Left hindlimb (tissue), 1 donor: ENCODE results near the gene CFP.
"Not testable (repeated sequence)": the region's sequence is repeated elsewhere in the genome, so short reads cannot be mapped to it uniquely, and the experiment has no call there.

Experiments
- DNase-seq: peaks from one replicate; pipeline ENCODE4 v3.0.0-alpha.2; 2018

CFP gene

GRCh38 chrX:47629419-47630200 is at the start of gene CFP:
Gene CFP, minus strand, starts transcription at chrX:47629930. Its CDS starts 86 bp downstream, at chrX:47629844.
- no peak for DNase-seq

- DNase-seq, result not testable (repeated sequence)
Observed at GRCh38 chrX:47675959-47676859, 46.5 kb upstream of the CFP start.

- no peak for DNase-seq
Observed at GRCh38 chrX:47674776-47675175, 45.0 kb upstream of the CFP start.

- DNase-seq, result not testable (repeated sequence)
Observed at GRCh38 chrX:47665797-47666196, 36.1 kb upstream of the CFP start.

- DNase-seq, result no peak
Observed at GRCh38 chrX:47664737-47665136, 35.0 kb upstream of the CFP start.

GRCh38 chrX:47662144-47662657 is 32.5 kb upstream of the CFP start:
- no peak for DNase-seq

GRCh38 chrX:47661539-47661938 is 31.8 kb upstream of the CFP start:
- no peak for DNase-seq

GRCh38 chrX:47659421-47659726 is 29.6 kb upstream of the CFP start:
- DNase-seq, result no peak

- peak; percentile 93 for DNase-seq
Observed at GRCh38 chrX:47658684-47659420, 29.1 kb upstream of the CFP start, which contains the start of gene UXT. Gene UXT, minus strand, starts transcription at chrX:47659180. Its CDS starts 253 bp downstream, at chrX:47658927.

GRCh38 chrX:47658301-47658683 is 28.6 kb upstream of the CFP start:
- DNase-seq, result no peak

- no peak for DNase-seq
Observed at GRCh38 chrX:47651043-47651905, 21.5 kb upstream of the CFP start.

GRCh38 chrX:47650164-47651042 is 20.7 kb upstream of the CFP start, which contains the start of gene ELK1:
Gene ELK1, minus strand, starts transcription at chrX:47650563. Its CDS starts 9,122 bp downstream, at chrX:47641441.
- peak; percentile 98 for DNase-seq

- no peak for DNase-seq
Observed at GRCh38 chrX:47649781-47650163, 20.0 kb upstream of the CFP start.

GRCh38 chrX:47649271-47649670 is 19.5 kb upstream of the CFP start:
- no peak for DNase-seq

- no peak for DNase-seq
Observed at GRCh38 chrX:47648376-47648775, 18.6 kb upstream of the CFP start.

- no peak for DNase-seq
Observed at GRCh38 chrX:47646636-47647035, 16.9 kb upstream of the CFP start.

- no peak for DNase-seq
Observed at GRCh38 chrX:47645530-47645929, 15.8 kb upstream of the CFP start.

GRCh38 chrX:47644557-47645091 is 14.9 kb upstream of the CFP start:
- DNase-seq, result no peak

- DNase-seq, result no peak
Observed at GRCh38 chrX:47643926-47644325, 14.2 kb upstream of the CFP start.

GRCh38 chrX:47638816-47639215 is 9.1 kb upstream of the CFP start:
- DNase-seq, result no peak
